ENCODE results near the gene SCLY.

The SCLY gene

GRCh38 chr2:238038203-238038602, 22.6 kb upstream of the SCLY start:
- no peak overlapping the region for H3K27ac Mint-ChIP-seq
- H3K4me1 Mint-ChIP-seq, result no peaks in the 10 kb centered on the region
- no peaks in the 10 kb centered on the region for H3K9me3 Mint-ChIP-seq
- no peak for TF ChIP-seq CTCF (IDR thresholded peaks at IDR 0.05)
- no peaks in the 10 kb centered on the region for H3K27me3 Mint-ChIP-seq (ENCODE audit: low read depth, poor library complexity)
- DNase-seq, result no peak
- H3K36me3 Mint-ChIP-seq (ENCODE audit: low read depth), result peaks cover 38% of the 10 kb centered on the region
- H3K4me3 Mint-ChIP-seq, result no peak overlapping the region

DNA sequence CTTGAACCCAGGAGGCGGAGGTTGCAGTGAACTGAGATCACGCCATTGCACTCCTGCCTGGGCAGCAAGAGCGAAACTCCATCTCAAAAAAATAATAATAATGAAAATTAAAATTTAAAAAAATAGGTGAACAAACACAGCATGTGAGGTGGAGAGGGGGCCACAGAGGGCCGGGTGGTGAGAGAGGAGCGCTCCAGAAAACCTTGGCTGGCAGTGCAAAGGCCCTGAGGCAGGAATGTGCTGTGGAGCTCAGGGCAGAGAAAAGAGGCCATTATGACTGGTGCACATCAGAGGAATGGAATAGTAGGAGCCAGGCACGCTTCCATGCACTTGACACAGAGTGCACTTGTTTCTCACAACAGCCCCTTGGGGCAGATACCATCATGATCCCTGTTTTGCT, 21.6 kb upstream of the SCLY start:
- DNase-seq, result no peak
- peaks cover 33% of the 10 kb centered on the region for H3K36me3 Mint-ChIP-seq (ENCODE audit: low read depth)
- TF ChIP-seq CTCF (IDR thresholded peaks at IDR 0.05), result no peak

DNA sequence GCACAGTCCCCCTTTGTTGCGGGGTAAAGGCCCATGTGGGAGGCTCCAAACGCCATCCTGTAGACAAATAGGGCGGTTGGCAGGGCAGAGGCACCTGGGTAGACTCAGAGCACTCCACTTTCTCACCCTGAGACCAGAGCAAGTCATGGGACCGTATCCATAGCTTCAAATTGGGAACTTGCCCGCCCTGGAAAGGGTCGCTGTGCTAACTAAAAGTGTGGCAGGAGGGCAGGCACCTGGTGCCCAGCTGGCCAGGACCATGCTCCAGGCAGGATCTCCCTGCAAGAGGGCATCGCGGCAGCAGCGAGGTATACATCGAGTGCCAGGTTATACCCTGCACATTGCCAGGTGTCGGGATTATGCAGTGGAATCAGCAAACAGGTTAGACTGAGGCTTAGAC, 20.8 kb upstream of the SCLY start:
- no peaks in the 10 kb centered on the region for H3K4me1 Mint-ChIP-seq
- no peak overlapping the region for H3K27ac Mint-ChIP-seq
- no peak for TF ChIP-seq CTCF (IDR thresholded peaks at IDR 0.05)

More for the DNA sequence above, 21.6 kb upstream of the SCLY start:
- Mint-ChIP-seq H3K27me3 (ENCODE audit: low read depth, poor library complexity) (no peaks in the 10 kb centered on the region), H3K4me1 (no peaks in the 10 kb centered on the region), H3K27ac (no peak overlapping the region), H3K4me3 (no peak overlapping the region), H3K9me3 (no peaks in the 10 kb centered on the region)

GRCh38 chr2:238040918-238041317, 19.9 kb upstream of the SCLY start:
- no peak for TF ChIP-seq CTCF (IDR thresholded peaks at IDR 0.05)
- Mint-ChIP-seq H3K27ac (peak overlapping the region; percentile 77), H3K4me1 (no peaks in the 10 kb centered on the region), H3K36me3 (ENCODE audit: low read depth) (peaks cover 27% of the 10 kb centered on the region), H3K4me3 (no peak overlapping the region), H3K9me3 (no peaks in the 10 kb centered on the region), H3K27me3 (ENCODE audit: low read depth, poor library complexity) (no peaks in the 10 kb centered on the region)
- no peak for DNase-seq

More for the DNA sequence above, 20.8 kb upstream of the SCLY start:
- H3K9me3 Mint-ChIP-seq, result no peaks in the 10 kb centered on the region
- DNase-seq, result no peak
- H3K4me3 Mint-ChIP-seq, result no peak overlapping the region
- no peaks in the 10 kb centered on the region for H3K27me3 Mint-ChIP-seq (ENCODE audit: low read depth, poor library complexity)
- peaks cover 27% of the 10 kb centered on the region for H3K36me3 Mint-ChIP-seq (ENCODE audit: low read depth)

DNA sequence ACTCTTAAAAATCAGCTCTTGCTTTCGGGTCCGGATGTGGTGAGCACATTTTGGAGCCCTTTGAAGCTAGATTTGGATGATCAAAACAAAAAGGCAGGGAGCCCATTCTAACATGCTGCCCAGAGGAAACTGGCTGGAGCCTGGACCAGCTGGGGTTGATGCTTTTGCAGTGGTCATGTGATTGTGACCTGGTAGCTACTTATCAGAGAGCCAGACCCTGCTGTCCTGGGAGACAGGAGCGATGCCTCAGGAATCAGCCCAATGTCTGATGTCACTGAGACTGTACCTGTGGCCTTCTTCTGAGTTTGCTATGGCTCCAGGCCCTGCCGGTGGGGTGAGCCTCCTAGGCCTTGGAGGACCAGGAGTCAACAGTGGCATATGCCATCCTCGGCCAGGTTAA, 18.7 kb upstream of the SCLY start:
- Mint-ChIP-seq H3K27me3 (ENCODE audit: low read depth, poor library complexity) (no peaks in the 10 kb centered on the region), H3K36me3 (ENCODE audit: low read depth) (peaks cover 34% of the 10 kb centered on the region), H3K4me3 (no peak overlapping the region), H3K9me3 (peaks cover 4% of the 10 kb centered on the region), H3K4me1 (no peaks in the 10 kb centered on the region), H3K27ac (no peak overlapping the region)
- no peak for TF ChIP-seq CTCF (IDR thresholded peaks at IDR 0.05)
- no peak for DNase-seq

- H3K9me3 Mint-ChIP-seq, result peaks cover 14% of the 10 kb centered on the region
- H3K4me1 Mint-ChIP-seq, result no peaks in the 10 kb centered on the region
- H3K27me3 Mint-ChIP-seq (ENCODE audit: low read depth, poor library complexity), result no peaks in the 10 kb centered on the region
- TF ChIP-seq CTCF (IDR thresholded peaks at IDR 0.05), result no peak
- peaks cover 42% of the 10 kb centered on the region for H3K36me3 Mint-ChIP-seq (ENCODE audit: low read depth)
- peak overlapping the region; percentile 16 for H3K27ac Mint-ChIP-seq
- no peak overlapping the region for H3K4me3 Mint-ChIP-seq
- no peak for DNase-seq
Measured at GRCh38 chr2:238042849-238043584, 17.8 kb upstream of the SCLY start.

Data from nephron progenitor cell (in vitro differentiated cells).